Smooth muscle cell of the brain vasculature (primary cell): ENCODE measurements around the gene ANKRD44.
A peak's percentile ranks its signal among the peaks of the same experiment; 100 is the strongest.

ENCODE experiments used
- DNase-seq: peaks from one replicate; pipeline ENCODE4 v3.0.0-alpha.2; 2012; ENCODE audit warnings: low read depth, low spot score

The ANKRD44 gene

DNA sequence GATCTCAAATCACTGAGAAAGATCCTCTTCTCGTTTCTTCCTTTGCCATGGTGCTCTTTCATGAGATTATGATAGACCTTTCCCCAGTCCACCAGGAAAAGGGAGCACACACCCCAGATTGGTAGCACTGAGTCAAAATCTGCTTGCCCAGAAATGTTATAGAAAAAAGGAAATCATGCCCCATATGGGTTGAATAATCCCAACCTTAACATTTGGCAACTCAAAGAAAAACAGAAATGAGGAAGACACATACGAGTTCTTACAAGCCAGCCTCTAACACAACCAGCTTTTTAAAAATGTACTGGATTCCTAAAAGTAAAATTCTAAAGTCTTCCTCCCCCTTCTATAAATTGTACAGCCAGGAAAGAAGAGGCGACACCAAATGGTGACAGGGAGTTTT lies 103.0 kb downstream of the ANKRD44 start:
- no peak for DNase-seq

- DNase-seq: no peak
Measured at GRCh38 chr2:197207106-197207505, 103.5 kb downstream of the ANKRD44 start.

DNA sequence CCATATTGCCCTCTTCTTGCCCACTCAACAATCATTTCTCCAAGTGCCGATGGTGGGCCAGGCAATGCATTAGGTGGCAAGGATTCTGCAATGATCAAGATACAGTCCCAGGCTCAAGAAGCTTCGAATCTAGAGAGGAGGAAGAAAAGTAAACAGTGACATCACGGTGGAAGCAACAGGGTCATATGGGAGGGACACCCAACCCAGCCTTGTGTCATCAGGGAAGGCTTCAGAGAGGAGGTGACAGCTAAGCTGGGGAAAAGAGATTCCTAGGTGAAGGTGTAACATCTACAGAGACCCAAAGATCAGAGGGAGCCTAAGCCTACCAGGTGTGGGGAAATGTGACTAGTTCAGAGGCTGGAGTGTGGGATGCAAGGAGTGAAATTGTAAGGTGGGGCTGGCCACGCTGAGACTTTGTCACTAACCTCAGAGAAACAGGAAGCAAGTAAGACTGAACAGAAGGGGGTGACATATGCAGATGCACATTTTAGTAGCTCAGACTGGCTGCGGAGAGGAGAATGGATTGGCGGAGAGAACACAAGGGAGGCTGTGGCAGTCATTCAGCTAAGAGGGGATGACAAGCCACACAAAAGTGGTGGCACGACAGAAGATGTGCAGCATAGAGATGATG lies 104.9 kb downstream of the ANKRD44 start:
- DNase-seq: no peak

DNA sequence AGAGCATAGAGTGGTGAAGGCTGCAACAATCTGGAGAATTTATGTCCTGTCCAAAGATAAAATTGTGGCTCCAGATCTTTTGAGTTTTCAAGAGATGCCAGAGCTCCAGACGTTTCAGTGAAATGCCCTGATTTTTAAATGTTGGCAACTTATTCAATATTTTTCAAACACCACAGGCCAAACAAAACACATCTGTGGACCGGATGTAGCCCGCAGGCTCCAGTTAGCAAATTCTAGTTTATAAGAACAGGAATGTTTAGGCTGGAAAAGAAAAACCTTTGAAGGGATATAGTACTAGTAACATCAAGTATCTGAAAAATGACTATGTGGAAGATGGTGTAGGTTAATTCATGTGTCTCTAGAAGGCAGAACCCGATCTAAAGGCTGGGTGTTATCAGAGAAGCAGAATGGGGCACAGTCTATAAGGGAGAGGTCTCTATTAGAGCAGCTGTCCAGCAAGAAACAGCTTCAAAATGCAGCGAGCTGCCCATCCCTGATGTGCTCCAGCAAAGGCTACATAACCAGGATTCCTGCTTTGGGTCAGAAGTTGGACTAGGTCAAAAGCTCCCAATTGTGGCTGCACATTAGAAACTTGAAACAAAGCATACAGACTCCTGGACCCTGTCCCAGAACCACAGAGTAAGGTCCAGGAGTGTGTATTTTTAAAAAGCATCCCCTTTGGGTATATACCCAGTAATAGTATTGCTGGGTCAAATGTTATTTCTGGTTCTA lies 105.9 kb downstream of the ANKRD44 start:
- peak; percentile 17 for DNase-seq

GRCh38 chr2:197201874-197202273 lies 108.7 kb downstream of the ANKRD44 start:
- DNase-seq: no peak

DNA sequence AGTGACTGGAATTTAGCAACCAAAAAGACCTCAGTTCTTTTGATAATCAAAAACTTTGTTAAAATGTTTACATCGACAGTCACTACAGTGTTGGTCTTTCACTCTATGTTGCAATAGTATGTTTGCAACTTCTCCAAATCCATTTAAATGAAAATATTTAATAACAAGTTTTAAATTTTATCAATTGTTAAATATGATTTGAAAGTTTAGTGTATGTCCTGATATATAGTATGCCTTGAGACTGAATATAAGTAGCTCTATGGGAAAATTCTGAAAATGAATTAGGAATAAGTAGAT lies 109.9 kb downstream of the ANKRD44 start:
- no peak for DNase-seq

- DNase-seq: no peak
Measured at GRCh38 chr2:197200051-197200761, 110.4 kb downstream of the ANKRD44 start.

DNA sequence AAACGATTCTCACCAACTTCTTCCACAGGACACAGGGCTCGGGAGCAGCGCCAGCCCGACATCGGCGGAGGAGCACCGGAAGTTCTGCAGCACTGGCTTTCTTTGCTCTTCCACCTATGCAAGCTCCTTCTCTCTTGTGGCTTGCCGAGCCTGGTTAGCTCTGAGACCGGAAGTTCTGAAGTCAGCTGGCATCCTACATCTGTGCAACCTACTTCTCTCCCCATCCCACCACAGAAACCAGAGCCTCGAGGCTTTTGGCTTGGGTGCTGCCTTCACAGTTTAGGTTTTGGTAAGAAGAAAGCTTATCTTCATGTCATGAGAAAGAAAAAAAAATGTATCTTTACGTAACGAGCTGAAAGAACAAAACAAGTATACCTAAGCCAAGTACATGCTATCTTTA lies 111.7 kb downstream of the ANKRD44 start:
- no peak for DNase-seq

DNA sequence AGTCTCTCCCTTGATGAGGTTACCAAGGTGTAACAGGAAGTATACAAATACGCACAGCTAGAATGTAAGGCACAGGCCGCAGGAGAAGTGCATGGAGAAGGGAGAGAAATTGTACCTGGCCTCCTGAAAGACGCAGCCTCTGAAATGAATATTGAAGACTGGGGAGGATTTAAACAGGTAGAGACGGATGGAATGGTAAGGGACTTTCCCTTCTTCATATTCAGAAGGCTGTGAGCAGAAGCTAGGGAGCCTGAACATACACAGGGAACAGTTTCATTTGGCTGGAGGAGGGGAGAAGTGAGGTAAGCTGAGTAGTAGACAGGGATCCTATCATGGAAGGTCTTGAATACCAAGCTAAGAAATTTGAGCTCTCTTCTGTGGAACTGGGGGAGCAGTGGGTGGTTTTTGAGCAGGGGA lies 112.7 kb downstream of the ANKRD44 start:
- no peak for DNase-seq

DNA sequence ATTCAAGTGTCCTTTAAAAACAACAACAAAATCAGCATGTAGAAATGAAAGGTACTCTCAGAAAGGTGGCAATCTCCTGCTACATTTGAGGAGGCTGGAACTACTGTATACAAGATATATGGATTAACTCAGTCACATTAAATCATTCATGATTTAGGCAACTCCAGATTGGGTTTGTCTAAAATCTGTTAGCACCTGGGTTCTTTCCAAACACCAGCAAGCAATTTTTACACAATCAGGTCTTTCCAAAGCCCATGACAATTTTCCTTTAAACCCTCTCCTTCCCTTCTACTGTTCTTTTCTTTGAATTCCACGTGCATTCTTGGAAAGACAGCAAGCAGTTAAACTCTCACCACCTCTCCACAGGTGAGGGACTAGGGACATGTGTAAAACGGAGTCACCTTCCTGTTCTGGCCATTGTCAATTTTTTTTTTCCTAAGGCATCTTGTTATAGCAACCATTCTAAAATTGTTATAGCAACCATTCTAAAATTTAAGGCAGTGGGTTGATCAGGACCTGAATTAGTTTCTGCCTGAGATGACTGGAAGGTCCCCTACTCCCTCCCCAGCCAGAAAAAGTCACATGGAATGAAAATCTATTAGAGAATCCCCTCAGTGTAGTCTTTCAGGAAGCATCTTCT lies 113.9 kb downstream of the ANKRD44 start:
- DNase-seq: no peak

DNA sequence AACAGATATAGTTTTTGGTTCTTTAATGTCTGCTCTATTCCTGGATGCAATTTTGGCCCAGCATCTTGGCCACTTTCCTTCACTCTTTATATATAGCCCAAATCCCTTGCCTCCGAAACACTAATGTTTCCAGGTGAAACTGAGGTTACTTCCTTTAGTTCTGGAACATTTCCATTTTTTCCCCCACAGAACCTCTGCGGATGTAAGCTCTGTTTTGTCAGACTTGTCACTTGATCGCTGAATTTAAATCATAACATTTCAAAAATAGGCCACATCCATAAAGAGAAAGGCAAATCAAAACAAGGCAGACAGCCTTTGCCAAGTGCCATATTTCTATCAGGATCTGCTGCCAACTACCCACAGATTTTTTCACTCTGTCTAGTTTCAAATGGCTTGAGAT lies 115.1 kb downstream of the ANKRD44 start:
- DNase-seq: no peak

- DNase-seq: no peak
Measured at GRCh38 chr2:197191940-197192322, 118.6 kb downstream of the ANKRD44 start.

DNA sequence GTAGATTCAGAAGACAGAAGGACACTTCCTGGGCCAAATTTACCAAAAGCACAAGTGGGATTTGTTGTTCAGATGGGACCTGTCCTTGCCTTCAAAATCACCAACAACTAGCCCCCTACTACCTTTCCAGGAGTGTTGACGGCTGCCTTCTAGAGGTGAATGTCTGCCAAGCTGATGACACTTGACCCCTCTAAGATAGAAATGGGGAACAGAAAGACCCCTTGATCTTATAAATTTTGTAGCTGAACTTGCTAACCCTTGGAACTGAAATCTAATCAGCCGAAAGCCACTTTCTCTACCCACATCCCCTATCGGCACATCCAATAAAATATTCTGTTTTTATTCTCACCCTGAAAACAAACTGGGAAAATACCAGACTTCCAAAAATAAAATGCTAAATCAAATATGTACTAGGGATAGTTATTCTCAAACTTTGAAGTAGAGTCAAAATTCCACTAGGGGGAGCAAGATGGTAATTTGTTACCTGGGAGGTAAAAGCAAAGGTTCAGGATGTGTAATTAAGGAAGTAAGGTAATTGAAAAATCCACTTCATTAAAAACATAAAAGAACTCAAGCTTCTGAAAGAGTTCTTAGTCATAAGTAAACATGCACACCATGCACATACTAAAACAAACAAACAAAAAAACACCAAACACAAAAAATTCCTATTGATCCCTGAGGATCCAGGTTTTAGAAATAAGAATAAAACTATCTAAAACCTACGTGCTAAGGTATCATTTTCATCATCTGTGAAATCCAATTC lies 119.2 kb downstream of the ANKRD44 start:
- DNase-seq: no peak

DNA sequence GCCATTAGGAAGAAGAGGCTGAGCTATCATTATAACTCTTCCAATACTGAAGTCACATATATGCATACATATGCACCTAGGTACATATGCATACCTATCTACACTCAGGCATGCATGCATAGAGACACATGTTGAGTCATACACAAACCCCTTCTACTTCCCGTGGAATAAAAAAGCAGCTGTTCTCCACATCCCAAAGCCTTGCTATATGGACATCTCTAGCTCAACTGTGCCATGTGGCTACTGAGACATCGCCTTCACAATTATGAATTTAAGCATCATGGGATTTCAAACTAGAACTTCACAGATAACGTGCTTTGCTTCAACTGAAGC lies 120.5 kb downstream of the ANKRD44 start:
- DNase-seq: no peak

GRCh38 chr2:197189426-197190099 lies 121.0 kb downstream of the ANKRD44 start:
- DNase-seq: no peak

DNA sequence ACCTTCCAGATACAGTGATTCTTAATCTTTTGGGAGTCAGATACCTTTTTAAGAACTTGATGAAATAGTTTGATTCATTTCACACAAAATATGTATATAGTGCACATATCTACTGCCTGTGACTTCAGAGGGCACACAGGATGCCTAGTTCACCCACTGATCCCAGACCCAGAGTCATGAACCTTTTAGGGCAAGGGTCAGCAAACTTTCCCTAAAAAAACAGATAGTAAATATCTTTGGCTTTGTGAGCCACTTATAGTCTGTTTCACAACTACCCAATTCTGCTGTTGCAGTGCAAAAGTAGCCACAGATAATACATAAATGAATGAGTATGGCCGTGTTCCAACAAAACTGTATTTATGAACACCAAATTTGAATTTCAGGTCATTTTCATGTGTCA lies 124.9 kb downstream of the ANKRD44 start:
- no peak for DNase-seq

DNA sequence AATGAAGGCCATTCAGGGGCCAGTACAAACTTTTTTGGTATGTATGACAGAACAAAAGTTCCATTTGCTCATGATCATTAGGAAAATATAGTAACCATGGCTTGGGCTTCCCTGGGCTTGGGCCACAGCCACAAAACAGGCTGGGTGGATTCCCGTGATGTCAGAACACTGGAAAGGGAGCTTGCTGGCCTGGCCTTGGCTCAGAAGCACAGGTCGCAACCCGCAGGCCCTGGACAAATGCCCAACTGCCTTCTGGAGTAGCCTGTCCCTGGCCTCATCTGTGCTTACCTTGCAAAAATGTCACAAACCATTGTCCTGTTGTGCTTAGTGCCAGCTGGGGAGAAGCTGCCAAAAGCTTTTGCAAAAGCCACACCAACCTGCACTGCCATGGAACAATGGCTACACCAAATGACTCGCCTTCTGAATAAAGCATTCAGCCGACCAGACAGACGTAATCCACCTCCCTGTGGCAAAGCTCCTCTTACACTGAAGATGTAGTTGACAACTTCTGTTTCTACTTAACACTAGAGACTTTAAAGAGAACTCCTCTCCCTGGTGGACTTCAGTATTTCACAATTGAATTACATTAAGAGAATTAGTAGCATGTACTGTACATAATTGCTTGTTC lies 125.5 kb downstream of the ANKRD44 start:
- DNase-seq: no peak

DNA sequence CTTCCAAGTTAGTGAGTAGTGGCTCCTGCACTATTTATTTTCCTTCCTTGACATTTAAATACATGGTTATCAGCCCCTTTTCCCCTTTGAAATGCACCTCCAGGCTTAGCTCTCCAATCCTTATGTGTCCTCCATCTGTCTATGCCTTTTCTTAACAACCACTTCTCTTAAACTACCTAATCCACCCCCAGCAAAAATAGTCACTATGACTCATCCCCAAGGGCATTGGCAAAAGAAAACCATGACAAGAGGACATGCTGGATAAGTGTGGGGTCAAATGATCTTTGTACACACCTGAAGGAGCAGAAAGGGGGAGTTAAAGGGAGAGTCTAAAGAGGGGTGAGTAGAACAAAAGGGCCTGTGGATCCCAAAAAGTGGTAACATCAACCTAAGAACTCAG lies 127.2 kb downstream of the ANKRD44 start:
- no peak for DNase-seq

DNA sequence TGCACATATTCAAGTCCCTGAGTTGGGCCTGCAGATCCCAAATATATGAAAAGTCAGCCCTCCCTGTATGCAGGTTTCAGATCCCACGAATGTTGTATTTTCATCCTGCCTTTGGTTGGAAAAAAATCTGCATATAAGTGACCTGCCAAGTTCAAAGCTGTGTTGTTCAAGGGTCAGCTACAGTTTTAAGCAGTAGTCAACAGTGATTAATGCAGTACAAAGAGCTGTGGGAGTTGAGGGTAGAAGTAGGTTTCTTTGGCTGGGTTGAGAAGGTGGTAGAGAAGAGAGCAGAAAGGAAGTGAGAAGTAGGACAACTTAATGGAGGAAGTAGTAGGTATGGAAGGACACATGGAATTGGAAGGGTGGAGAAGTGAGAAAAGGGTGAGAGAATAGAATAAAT lies 127.9 kb downstream of the ANKRD44 start:
- DNase-seq: no peak

GRCh38 chr2:197181491-197181890 lies 129.1 kb downstream of the ANKRD44 start:
- DNase-seq: no peak
